HG02885 (cell line): ENCODE measurements around the gene EHMT1.

Experiments
- ATAC-seq: cut with Tn5 transposase; IDR thresholded peaks from one replicate; pipeline ENCODE4 v1.9.1; 2021; ENCODE audit warnings: mild to moderate bottlenecking; ENCODE audit not compliant: unreplicated experiment, poor library complexity

Gene EHMT1

GRCh38 chr9:137642118-137642601 lies 23.4 kb downstream of the EHMT1 start:
- no peak for ATAC-seq

GRCh38 chr9:137642892-137643291 lies 24.1 kb downstream of the EHMT1 start:
- ATAC-seq: no peak

- ATAC-seq: no peak
Measured at GRCh38 chr9:137643921-137644320, 25.1 kb downstream of the EHMT1 start.

- ATAC-seq: no peak
Measured at GRCh38 chr9:137645211-137645610, 26.4 kb downstream of the EHMT1 start.

GRCh38 chr9:137646341-137646740 lies 27.5 kb downstream of the EHMT1 start:
- ATAC-seq: no peak

GRCh38 chr9:137647096-137647714 lies 28.4 kb downstream of the EHMT1 start:
- ATAC-seq: no peak

- no peak for ATAC-seq
Measured at GRCh38 chr9:137648396-137648795, 29.6 kb downstream of the EHMT1 start.

- ATAC-seq: no peak
Measured at GRCh38 chr9:137649553-137649952, 30.7 kb downstream of the EHMT1 start.

GRCh38 chr9:137650259-137650658 lies 31.5 kb downstream of the EHMT1 start:
- no peak for ATAC-seq

GRCh38 chr9:137650779-137651178 lies 32.0 kb downstream of the EHMT1 start:
- ATAC-seq: no peak

- no peak for ATAC-seq
Measured at GRCh38 chr9:137656416-137656815, 37.6 kb downstream of the EHMT1 start.

GRCh38 chr9:137657606-137658005 lies 38.8 kb downstream of the EHMT1 start:
- ATAC-seq: no peak

GRCh38 chr9:137658781-137659180 lies 40.0 kb downstream of the EHMT1 start:
- ATAC-seq: no peak

- no peak for ATAC-seq
Measured at GRCh38 chr9:137660144-137660543, 41.3 kb downstream of the EHMT1 start.

GRCh38 chr9:137663584-137663983 lies 44.8 kb downstream of the EHMT1 start:
- no peak for ATAC-seq

GRCh38 chr9:137664676-137665075 lies 45.9 kb downstream of the EHMT1 start:
- no peak for ATAC-seq

GRCh38 chr9:137665226-137665625 lies 46.4 kb downstream of the EHMT1 start:
- no peak for ATAC-seq

- no peak for ATAC-seq
Measured at GRCh38 chr9:137665697-137666512, 47.1 kb downstream of the EHMT1 start.

GRCh38 chr9:137666513-137666822 lies 47.7 kb downstream of the EHMT1 start:
- no peak for ATAC-seq

GRCh38 chr9:137666955-137667670 lies 48.3 kb downstream of the EHMT1 start:
- ATAC-seq: no peak

GRCh38 chr9:137668203-137668602 lies 49.4 kb downstream of the EHMT1 start:
- ATAC-seq: no peak
